Measurements from ENCODE around the gene LYG2. TPM values are rescaled to one million over a fixed set of nuclear protein-coding genes. Genes with fewer than 3 reads are reported as not detected.

The LYG2 gene
- total RNA-seq (2022; extraction: Qiagen RNA extraction): not detected in 5 replicates

GRCh38 chr2:99255491-99256318 lies at the start of gene LYG2:
LYG2 (minus strand) TSS chr2:99255666; CDS start chr2:99254260, 1,406 bp downstream.

GRCh38 chr2:99301097-99301496 lies 45.6 kb upstream of the LYG2 start, which contains the start of gene LYG1:
LYG1 (minus strand) TSS chr2:99301197; CDS start chr2:99295670, 5,527 bp downstream.

Other genes with a start within 250 kb of the LYG2 start
- gene C2orf15, start 114.0 kb downstream of the LYG2 start, total RNA-seq (2022; extraction: Qiagen RNA extraction): 0.43 to 1.0 TPM (median 0.81 TPM) in 5 replicates
- gene TSGA10, start 100.7 kb downstream of the LYG2 start, total RNA-seq (2022; extraction: Qiagen RNA extraction): 2.0 to 5.5 TPM (median 4.3 TPM) in 5 replicates
- 3.1 to 5.6 TPM (median 3.7 TPM) in 5 replicates for gene LIPT1, start 100.7 kb downstream of the LYG2 start, total RNA-seq (2022; extraction: Qiagen RNA extraction)
- gene MITD1, start 74.6 kb downstream of the LYG2 start, total RNA-seq (2022; extraction: Qiagen RNA extraction): 18.9 to 28.2 TPM (median 23.6 TPM) in 5 replicates
- gene MRPL30, start 74.5 kb downstream of the LYG2 start, total RNA-seq (2022; extraction: Qiagen RNA extraction): 31.4 to 57.3 TPM (median 31.8 TPM) in 5 replicates
- gene LYG1, start 45.5 kb upstream of the LYG2 start, total RNA-seq (2022; extraction: Qiagen RNA extraction): 0.54 to 1.9 TPM (median 1.1 TPM) in 5 replicates
- gene TXNDC9, start 80.7 kb upstream of the LYG2 start, total RNA-seq (2022; extraction: Qiagen RNA extraction): 36.6 to 51.1 TPM (median 40.6 TPM) in 5 replicates
- gene EIF5B, start 81.7 kb upstream of the LYG2 start, total RNA-seq (2022; extraction: Qiagen RNA extraction): 54.5 to 73.7 TPM (median 58.1 TPM) in 5 replicates
- 9.6 to 11.6 TPM (median 11.3 TPM) in 5 replicates for gene REV1, start 234.4 kb upstream of the LYG2 start, total RNA-seq (2022; extraction: Qiagen RNA extraction)